Kidney tubule cell (primary cell): ENCODE data around the gene GRK3.

Experiments
- DNase-seq: peaks from one replicate; pipeline ENCODE4 v3.0.0-alpha.2; 2018; ENCODE audit warnings: low spot score

Gene GRK3

DNA sequence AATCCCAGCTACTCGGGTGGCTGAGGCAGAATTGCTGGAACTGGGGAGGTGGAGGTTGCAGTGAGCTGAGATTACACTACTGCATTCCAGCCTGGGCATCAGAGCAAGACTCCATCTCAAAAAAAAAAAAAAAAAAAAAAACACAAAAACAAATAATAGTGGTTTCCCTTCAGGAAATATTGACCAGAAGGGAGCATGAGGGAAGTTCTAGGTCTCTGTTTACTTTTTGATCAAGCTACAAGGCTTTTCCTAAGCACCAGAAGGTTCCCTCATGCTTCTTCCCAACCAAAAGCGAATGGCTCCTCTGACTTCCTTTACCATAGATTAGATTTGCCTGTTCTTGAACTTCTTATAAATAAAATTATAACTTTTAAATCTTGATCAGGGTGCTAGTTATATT lies 195.8 kb downstream of the GRK3 start:
- no peak for DNase-seq

DNA sequence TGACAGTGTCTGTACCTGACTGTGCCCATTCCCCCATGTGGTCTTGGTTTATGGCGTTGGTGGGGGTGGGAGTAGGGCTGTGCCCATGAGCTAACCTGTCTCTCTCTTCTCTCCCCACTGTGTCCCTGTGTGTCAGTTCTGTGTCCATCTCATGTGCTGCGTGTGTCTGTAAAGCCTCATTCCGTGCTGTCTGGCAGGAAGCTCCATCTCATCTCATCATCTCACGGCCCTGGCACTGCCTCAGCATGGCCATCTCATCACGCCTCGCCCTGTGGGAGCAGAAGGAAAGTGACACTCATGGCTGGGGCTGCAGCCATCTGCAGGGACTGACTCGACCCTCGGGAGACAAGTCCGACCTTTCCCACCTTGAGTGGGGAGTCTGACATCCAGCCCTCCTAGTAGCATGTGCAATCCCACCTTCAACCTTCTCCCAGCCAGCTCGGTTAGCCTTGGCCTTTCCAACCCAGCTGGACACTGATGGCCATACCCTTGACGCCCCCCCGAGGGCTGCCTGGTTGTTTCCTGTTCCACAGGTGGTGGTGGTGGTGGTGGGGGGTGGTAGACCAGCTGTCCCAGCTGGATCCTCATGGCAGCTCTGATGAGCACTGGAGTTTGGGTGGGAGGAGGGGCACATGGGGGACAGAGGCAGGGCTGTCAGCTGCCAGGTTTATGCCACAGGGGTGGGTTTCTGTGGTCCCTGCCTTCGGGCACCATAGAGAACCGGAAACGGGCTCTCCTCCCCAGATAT lies 196.5 kb downstream of the GRK3 start:
- DNase-seq, result no peak

DNA sequence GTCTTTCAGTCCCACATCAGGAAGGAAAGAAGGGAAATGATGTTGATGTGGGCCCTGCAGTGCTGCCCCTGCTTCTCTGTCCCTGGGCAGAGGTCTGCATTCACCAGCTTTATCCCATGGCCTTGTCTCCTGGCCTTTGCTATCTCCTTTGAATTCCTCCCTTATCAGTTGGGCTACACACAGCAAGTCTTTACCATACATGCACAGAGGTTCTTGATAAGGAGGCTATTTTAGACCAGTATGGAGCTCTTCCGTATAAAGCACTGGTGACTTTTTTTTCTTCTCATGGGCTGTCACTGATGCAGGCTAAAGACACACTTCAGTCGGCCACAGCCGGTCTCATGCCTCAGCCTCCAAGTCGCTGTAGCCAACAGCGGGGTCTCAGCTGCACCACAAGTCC lies 197.7 kb downstream of the GRK3 start:
- no peak for DNase-seq

DNA sequence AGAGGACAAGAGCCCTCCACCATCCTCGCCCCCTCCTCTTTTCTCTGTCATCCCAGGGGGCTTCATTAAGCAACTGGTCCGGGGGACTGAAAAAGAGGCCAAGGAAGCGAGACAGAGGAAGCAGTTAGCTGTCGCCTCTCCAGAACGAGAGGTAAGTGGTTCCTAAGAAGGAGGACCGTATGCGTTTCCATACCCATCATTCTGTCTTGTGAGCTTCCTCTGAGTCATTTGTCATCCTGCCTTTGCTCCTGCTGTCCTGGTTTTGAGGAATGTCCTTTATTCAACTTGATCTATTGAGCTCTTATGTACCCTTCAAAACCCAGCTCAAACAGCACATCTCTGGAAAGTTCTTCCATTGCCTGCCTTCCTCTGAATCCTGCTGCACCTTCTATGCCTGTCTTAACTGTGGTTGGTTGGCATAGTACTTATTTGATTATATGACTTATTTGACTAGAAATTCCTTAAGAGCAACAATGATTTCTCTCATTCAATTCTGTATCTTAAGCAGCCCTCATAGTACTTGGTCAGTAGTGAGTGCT lies 198.8 kb downstream of the GRK3 start:
- peak; percentile 54 for DNase-seq

DNA sequence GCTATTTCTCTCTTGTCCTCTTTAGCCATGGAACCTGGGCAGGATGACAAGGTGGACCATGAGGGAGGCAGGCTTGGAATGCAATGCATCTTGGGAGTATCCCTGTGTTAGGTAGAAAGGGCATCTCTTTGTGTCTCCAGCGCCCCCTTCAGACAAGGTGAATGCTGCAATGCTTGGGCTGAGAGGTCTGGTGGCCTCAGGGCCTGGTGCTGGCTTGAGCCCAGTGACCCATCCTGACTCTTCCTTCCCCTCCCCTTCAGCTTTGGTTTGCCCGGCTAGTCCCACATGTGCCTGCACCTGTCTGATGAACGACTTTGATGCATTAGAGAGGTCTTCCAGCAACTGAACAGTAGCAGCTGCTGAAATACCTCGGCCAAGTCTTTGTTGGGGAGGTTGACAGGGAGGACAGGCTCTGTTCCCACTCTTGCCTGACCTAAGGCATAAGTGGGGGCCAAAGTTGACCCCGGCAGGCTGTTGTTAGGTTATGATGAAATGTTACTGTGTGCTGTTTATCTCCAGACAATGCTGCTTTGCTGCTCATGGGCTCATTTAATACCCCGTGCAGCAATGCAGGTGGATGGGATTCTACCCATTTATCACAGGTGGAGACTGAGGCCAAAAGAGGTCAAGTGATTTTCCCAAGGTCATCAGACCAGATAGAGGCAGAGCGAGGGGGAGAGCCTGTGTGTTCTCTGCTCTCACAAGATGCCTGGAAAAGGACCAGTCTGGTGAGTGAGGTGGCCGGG lies 200.0 kb downstream of the GRK3 start:
- no peak for DNase-seq

DNA sequence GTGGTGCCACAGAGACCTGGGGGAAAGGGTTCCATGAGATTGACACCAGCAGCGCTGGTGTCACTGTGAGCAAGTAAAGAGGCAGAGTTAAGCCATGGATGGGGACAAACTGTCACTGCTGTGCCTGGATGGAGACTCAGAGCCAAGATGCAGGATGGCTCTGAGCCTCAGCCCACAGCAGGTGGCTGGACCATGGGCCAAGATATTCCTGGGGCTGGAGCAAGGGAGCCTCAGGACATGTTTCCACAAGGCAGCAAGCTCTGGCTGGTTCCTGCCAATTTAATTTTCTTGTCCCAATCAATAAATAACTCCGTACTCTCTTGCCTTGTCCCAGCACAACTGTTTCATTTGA lies 200.5 kb downstream of the GRK3 start:
- no peak for DNase-seq

DNA sequence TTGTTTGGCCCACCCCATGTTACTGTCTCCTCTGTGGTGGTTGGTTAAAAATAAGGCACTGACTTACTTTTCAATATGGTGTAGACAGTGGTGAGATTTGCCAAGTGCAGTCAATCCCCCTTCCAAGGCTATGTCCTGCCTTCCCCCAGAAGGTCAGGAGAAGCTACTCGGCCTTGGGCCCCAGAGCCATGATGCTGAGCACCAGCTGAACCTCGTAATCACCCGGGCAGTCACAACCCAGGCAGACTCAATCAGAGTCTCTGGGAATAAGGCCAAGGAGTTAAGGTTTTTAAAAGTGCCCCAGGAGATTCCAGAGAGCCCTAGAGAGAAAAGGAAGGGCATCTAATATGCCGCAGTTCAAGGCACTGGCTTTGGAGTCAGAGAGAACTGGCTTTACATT lies 201.3 kb downstream of the GRK3 start:
- no peak for DNase-seq

DNA sequence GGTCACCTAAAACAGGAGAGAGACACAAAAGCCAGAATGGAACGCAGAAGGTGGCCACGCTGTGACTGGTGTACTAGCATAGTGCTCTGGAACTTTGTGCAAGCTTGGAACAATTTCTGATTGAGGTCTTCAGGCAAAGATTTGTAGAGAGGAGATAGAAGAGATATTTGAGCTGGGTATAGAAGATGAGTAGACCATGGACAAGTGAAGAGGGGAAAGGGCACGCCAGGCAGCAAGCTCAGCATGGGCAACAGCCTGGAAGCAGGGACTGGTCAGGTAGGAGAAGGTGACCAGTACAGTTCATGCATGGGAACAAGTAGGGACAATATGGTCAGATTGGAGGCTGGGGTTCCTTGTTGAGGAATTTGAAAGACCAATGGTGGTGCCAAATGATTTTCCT lies 201.9 kb downstream of the GRK3 start:
- no peak for DNase-seq

DNA sequence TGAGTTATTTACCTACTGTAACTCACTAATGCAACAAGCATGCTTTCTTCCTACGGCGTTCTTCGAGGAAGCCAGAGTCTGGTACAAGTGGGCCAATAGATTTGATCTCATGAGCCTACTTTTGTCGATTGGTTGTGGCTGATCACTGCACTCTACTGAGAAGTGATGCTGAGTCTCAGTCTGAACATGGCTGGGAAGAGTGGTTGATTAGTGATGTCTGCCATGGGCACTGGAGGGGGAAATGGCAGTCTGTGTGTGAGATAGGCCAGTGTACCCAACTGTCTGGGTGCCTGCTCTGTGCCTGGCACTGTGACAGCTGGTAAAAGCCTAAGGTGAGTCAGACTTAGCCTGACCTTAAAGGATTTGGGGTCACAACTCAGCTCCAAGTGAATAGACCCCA lies 205.9 kb downstream of the GRK3 start:
- DNase-seq, result no peak

DNA sequence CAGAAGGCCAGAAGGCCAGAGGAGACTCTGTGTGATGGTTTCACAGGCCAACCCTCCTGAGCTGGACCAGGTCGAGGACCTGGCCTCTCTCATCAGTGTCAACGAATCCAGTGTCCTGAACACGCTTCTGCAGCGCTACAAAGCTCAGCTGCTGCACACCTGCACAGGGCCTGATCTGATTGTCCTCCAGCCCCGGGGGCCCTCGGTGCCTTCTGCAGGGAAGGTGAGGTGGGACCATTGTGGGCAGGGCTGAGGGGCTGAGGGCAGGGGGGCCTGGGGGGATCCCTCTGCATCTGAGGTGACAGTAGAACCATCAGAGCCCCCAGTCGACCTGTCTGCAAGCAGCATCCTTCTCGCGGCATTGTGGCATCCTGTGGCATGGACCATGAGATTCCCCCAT lies 207.8 kb downstream of the GRK3 start:
- no peak for DNase-seq

DNA sequence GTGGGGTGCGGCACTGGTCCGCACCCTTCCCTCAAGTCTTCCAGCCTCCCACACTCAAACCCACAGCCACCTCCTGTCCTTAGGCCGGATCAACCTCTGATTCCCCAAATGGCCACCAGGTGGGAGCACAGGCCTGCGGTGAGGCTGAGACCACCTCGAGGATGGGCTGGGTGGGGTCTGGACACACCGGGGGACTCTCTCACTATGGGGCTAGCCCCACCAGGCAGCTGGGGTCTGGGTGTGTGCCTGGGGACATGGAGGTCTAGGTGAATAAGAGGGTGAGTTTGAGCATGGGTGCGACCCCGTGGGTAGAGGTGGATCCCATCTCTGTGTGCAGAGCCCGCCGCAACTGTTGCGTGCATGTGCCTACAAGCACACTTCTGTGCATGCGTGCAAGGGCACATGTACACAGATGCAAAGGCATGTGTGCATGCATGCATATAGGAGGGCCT lies 210.1 kb downstream of the GRK3 start:
- no peak for DNase-seq

DNA sequence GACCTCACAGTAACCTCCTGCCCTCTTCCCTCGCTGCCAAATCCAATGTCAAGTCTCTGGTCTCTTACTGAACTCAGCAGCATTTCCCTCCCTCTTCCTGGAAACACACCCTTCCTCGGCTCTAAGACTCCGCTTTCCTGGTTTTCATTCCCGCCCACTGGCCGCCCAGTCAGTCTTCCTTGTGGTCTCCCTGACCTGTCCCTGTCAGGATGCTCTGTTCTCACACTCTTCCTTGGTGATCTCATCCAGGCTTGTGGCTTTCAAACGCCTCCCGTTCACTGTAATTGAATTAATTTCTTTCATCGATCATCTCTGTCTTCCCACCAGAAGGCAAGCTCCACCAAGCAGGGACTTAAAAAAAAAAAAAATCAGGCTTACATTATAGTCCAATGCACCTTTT lies 211.1 kb downstream of the GRK3 start:
- DNase-seq, result peak; percentile 66

DNA sequence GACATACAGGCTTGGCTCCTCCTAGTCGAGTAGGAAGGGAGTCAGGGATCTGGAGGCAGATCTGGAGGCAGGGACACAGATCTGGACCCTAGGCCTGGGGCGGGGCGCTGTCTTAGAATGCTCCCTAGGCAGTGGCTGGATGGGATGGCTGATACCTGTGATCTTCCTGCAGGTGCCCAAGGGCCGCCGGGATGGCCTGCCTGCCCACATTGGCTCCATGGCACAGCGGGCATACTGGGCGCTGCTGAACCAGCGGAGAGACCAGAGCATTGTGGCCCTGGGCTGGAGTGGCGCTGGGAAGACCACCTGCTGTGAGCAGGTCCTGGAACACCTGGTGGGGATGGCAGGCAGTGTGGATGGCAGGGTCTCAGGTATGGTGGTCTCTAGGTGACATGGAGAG lies 212.9 kb downstream of the GRK3 start:
- DNase-seq, result no peak

DNA sequence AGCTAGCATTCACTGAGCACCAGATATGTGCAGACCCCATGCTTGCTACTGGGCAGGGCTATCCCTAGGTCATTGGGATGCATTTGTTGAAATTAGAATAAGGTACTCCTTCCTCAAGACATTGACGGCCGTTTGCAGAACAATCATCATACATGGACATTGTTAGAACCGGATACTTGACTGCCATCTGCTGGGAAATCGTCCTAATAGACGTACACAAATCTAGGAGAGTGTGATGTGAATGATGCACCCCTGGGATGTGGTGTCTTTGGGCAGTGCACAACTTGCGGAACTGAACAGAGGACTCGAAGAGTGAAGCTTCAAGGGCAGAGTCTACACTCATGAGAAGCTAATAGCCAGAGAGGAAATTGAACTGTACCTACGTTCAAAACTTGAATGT lies 213.4 kb downstream of the GRK3 start:
- DNase-seq, result peak; percentile 55
